H9 (cell line): ENCODE results near the gene HUS1B. TPM values are rescaled to one million over a fixed set of nuclear protein-coding genes. Genes with fewer than 3 reads are reported as not detected.
A peak's percentile ranks its signal among the peaks of the same experiment; 100 is the strongest.

Experiments
- DNase-seq: peaks from one replicate; pipeline ENCODE4 v3.0.0-alpha.2; 2017
- H2AFZ ChIP-seq: one replicate; pipeline ENCODE4 v1.6.1; 2013; ENCODE audit warnings: mild to moderate bottlenecking, low read length, control low read depth, moderate library complexity
- H2AK5ac ChIP-seq: 2 replicates; pipeline ENCODE4 v1.6.1; 2013; ENCODE audit warnings: low read length, control low read depth, mixed read lengths; ENCODE audit not compliant: insufficient read length
- H2BK120ac ChIP-seq: one replicate; pipeline ENCODE4 v1.6.1; 2013; ENCODE audit warnings: low read depth, mild to moderate bottlenecking, low read length, control low read depth, inconsistent platforms; ENCODE audit not compliant: poor library complexity, severe bottlenecking
- H2BK12ac ChIP-seq: 2 replicates; pipeline ENCODE4 v1.6.1; 2013; ENCODE audit warnings: low read length, control low read depth, mixed read lengths, low read depth; ENCODE audit not compliant: insufficient read length
- H2BK15ac ChIP-seq: 2 replicates; pipeline ENCODE4 v1.6.1; 2013; ENCODE audit warnings: low read depth, low read length, control low read depth
- H2BK20ac ChIP-seq: one replicate; pipeline ENCODE4 v1.6.1; 2013; ENCODE audit warnings: low read depth, mild to moderate bottlenecking, low read length, control low read depth, inconsistent platforms; ENCODE audit not compliant: poor library complexity, severe bottlenecking
- H2BK5ac ChIP-seq: 2 replicates; pipeline ENCODE4 v1.6.1; 2013; ENCODE audit warnings: low read length, control low read depth, mixed read lengths; ENCODE audit not compliant: insufficient read length
- H3K14ac ChIP-seq: 2 replicates; pipeline ENCODE4 v1.6.1; 2013; ENCODE audit warnings: low read length, control low read depth; ENCODE audit not compliant: insufficient read depth
- H3K18ac ChIP-seq: 2 replicates; pipeline ENCODE4 v1.6.1; 2013; ENCODE audit warnings: low read depth, mild to moderate bottlenecking, mixed read lengths, low read length, control low read depth; ENCODE audit not compliant: insufficient read length
- H3K23ac ChIP-seq: 2 replicates; pipeline ENCODE4 v1.6.1; 2013; ENCODE audit warnings: low read length, control low read depth, mixed read lengths, low read depth; ENCODE audit not compliant: insufficient read length
- H3K23me2 ChIP-seq: 2 replicates; pipeline ENCODE4 v1.6.1; 2013; ENCODE audit warnings: low read depth, mild to moderate bottlenecking, mixed read lengths, low read length, control low read depth; ENCODE audit not compliant: insufficient read length, poor library complexity, severe bottlenecking
- H3K27ac ChIP-seq: 2 replicates; pipeline ENCODE4 v1.5.1; 2013; ENCODE audit warnings: low read length, control low read depth, mixed read lengths, low read depth; ENCODE audit not compliant: insufficient read length
- H3K27me3 ChIP-seq: 2 replicates; pipeline ENCODE4 v1.6.1; 2013; ENCODE audit warnings: low read length, control low read depth, inconsistent platforms; ENCODE audit not compliant: insufficient read depth
- H3K4ac ChIP-seq: 2 replicates; pipeline ENCODE4 v1.6.1; 2013; ENCODE audit warnings: low read depth, mild to moderate bottlenecking, control low read depth, inconsistent platforms, low read length, moderate library complexity
- H3K4me1 ChIP-seq: 2 replicates; pipeline ENCODE4 v1.6.1; 2013; ENCODE audit warnings: low read length, control low read depth, inconsistent platforms; ENCODE audit not compliant: insufficient read depth
- H3K4me2 ChIP-seq: 2 replicates; pipeline ENCODE4 v1.6.1; 2013; ENCODE audit warnings: low read length, control low read depth, mixed read lengths; ENCODE audit not compliant: insufficient read length, insufficient read depth
- H3K56ac ChIP-seq: 2 replicates; pipeline ENCODE4 v1.6.1; 2013; ENCODE audit warnings: low read depth, mild to moderate bottlenecking, mixed read lengths, low read length, control low read depth; ENCODE audit not compliant: insufficient read length
- H3K79me1 ChIP-seq: 2 replicates; pipeline ENCODE4 v1.6.1; 2013; ENCODE audit warnings: low read depth, mild to moderate bottlenecking, moderate library complexity, low read length, control low read depth, inconsistent platforms; ENCODE audit not compliant: insufficient read depth, poor library complexity, severe bottlenecking
- H3K79me2 ChIP-seq: 2 replicates; pipeline ENCODE4 v1.6.1; 2013; ENCODE audit warnings: low read length, control low read depth, inconsistent platforms; ENCODE audit not compliant: insufficient read depth
- H3K9ac ChIP-seq: 2 replicates; pipeline ENCODE4 v1.6.1; 2013; ENCODE audit warnings: low read length, control low read depth, mixed read lengths; ENCODE audit not compliant: insufficient read length; ENCODE audit errors: extremely low read depth
- H3K9me3 ChIP-seq: one replicate; pipeline ENCODE4 v1.6.1; 2013; ENCODE audit warnings: low read depth, low read length, inconsistent platforms; ENCODE audit not compliant: control insufficient read depth
- H3T11ph ChIP-seq: one replicate; pipeline ENCODE4 v1.6.1; 2013; ENCODE audit warnings: mild to moderate bottlenecking, low read length, control low read depth, inconsistent platforms
- H4K20me1 ChIP-seq: one replicate; pipeline ENCODE4 v1.6.1; 2013; ENCODE audit not compliant: control insufficient read depth, insufficient read length, insufficient read depth
- H4K5ac ChIP-seq: 2 replicates; pipeline ENCODE4 v1.6.1; 2013; ENCODE audit warnings: low read depth, mild to moderate bottlenecking, mixed read lengths, low read length, control low read depth; ENCODE audit not compliant: insufficient read length
- H4K8ac ChIP-seq: replicated peaks from 2 replicates; pipeline ENCODE4 v1.6.1; 2013; ENCODE audit warnings: low read length, control low read depth, mixed read lengths, low read depth; ENCODE audit not compliant: insufficient read length
- H4K91ac ChIP-seq: 2 replicates; pipeline ENCODE4 v1.6.1; 2013; ENCODE audit warnings: low read depth, mild to moderate bottlenecking, moderate library complexity, mixed read lengths, low read length, control low read depth; ENCODE audit not compliant: insufficient read length
- H3K27ac Mint-ChIP-seq, 3 experiments: 2 replicates in 2 of 3; 3 replicates in 1 of 3; pipeline ENCODE4 v1.8.0; 2020 to 2021; ENCODE audit warnings: mixed read lengths in 3 of 3, mild to moderate bottlenecking in 1 of 3, moderate library complexity in 1 of 3
- H3K27me3 Mint-ChIP-seq: 2 replicates; pipeline ENCODE4 v1.8.0; 2021; ENCODE audit warnings: low read depth, mild to moderate bottlenecking, moderate library complexity, mixed read lengths
- H3K36me3 Mint-ChIP-seq, 3 experiments: 2 replicates in 2 of 3; 3 replicates in 1 of 3; pipeline ENCODE4 v1.8.0; 2020 to 2021; ENCODE audit warnings: low read depth in 3 of 3, mixed read lengths in 3 of 3; ENCODE audit not compliant: insufficient read depth in 1 of 3
- H3K4me1 Mint-ChIP-seq, 2 experiments: 2 replicates each; pipeline ENCODE4 v1.8.0; 2020; ENCODE audit warnings: mixed read lengths in 2 of 2
- H3K4me3 Mint-ChIP-seq, 2 experiments: 2 replicates in 1 of 2; 3 replicates in 1 of 2; pipeline ENCODE4 v1.8.0; 2020 to 2021; ENCODE audit warnings: mild to moderate bottlenecking in 2 of 2, mixed read lengths in 2 of 2, moderate library complexity in 1 of 2
- H3K9me3 Mint-ChIP-seq, 2 experiments: 2 replicates in 1 of 2; 3 replicates in 1 of 2; pipeline ENCODE4 v1.8.0; 2020; ENCODE audit warnings: mild to moderate bottlenecking in 2 of 2, mixed read lengths in 2 of 2, moderate library complexity in 1 of 2
- WGBS: extraction: QIAGEN DNeasy Blood & Tissue Kit; methylation state at CpG from one replicate; pipeline ENCODE4 v1.1.7; 2013; ENCODE audit warnings: missing lambda C conversion rate, low lambda C conversion rate, mixed read lengths; ENCODE audit not compliant: insufficient read length; ENCODE audit errors: extremely low coverage; 5-methylcytosine and 5-hydroxymethylcytosine counted together
- total RNA-seq: library from RNA; stranded (reverse); gene quantifications from 2 replicates; pipeline ENCODE4 v1.2.1, GENCODE V29; 2021
- TF ChIP-seq, protein P1 (sequence below): fragments of 200-600 bp; sonication (generic); conservative IDR thresholded peaks from 3 replicates; pipeline ENCODE4 v1.8.0; 2021; ENCODE audit warnings: antibody characterized with exemption, mild to moderate bottlenecking

The HUS1B gene
- total RNA-seq, 1 experiment from 2014 or later: 0.96 TPM

GRCh38 chr6:678520-678919 lies 21.6 kb upstream of the HUS1B start:
- H3K4me1 ChIP-seq: peaks cover 21% of the 10 kb centered on the region

More at GRCh38 chr6:678520-678919, 21.6 kb upstream of the HUS1B start:
- no peak overlapping the region for H2BK15ac ChIP-seq
- Mint-ChIP-seq H3K4me3 (no peak overlapping the region), H3K9me3 (peaks cover 7 to 13% of the 10 kb centered on the region in 2 experiments; a peak in 4 of 5 replicates), H3K27me3 (no peaks in the 10 kb centered on the region), H3K4me1 (peaks cover 61 to 66% of the 10 kb centered on the region in 2 experiments), H3K36me3 (peaks cover 11 to 15% (median 14%) of the 10 kb centered on the region in 3 experiments), H3K27ac (peak overlapping the region in 1 of 3 experiments; percentile 87; a peak in 2 of 7 replicates)
- no peak overlapping the region for H3K4ac ChIP-seq
- no peak overlapping the region for H3K27ac ChIP-seq
- H2AK5ac ChIP-seq: no peak overlapping the region
- no peak overlapping the region for H4K5ac ChIP-seq
- H2BK20ac ChIP-seq: no peak overlapping the region
- no peak overlapping the region for H4K8ac ChIP-seq
- no peak overlapping the region for H4K91ac ChIP-seq
- H3K27me3 ChIP-seq: no peaks in the 10 kb centered on the region
- H2AFZ ChIP-seq: no peak overlapping the region
- peaks cover 13% of the 10 kb centered on the region; the same call in 1 of the 2 replicates for H3K79me2 ChIP-seq
- no peak overlapping the region for H3K14ac ChIP-seq
- H3K9me3 ChIP-seq: no peaks in the 10 kb centered on the region
- H3K79me1 ChIP-seq: peaks cover 3% of the 10 kb centered on the region
- H4K20me1 ChIP-seq: no peaks in the 10 kb centered on the region
- H3K23me2 ChIP-seq: peaks cover 1% of the 10 kb centered on the region
- H3T11ph ChIP-seq: no peak overlapping the region
- H3K18ac ChIP-seq: no peak overlapping the region
- no peak for DNase-seq
- no peak overlapping the region for H3K9ac ChIP-seq
- no peak overlapping the region for H3K56ac ChIP-seq
- H2BK12ac ChIP-seq: no peak overlapping the region
- WGBS: no CpG with 5 or more reads among the region's 3 CpGs
- H3K4me2 ChIP-seq: no peak overlapping the region
- H3K23ac ChIP-seq: no peak overlapping the region
- TF ChIP-seq, protein P1, sequence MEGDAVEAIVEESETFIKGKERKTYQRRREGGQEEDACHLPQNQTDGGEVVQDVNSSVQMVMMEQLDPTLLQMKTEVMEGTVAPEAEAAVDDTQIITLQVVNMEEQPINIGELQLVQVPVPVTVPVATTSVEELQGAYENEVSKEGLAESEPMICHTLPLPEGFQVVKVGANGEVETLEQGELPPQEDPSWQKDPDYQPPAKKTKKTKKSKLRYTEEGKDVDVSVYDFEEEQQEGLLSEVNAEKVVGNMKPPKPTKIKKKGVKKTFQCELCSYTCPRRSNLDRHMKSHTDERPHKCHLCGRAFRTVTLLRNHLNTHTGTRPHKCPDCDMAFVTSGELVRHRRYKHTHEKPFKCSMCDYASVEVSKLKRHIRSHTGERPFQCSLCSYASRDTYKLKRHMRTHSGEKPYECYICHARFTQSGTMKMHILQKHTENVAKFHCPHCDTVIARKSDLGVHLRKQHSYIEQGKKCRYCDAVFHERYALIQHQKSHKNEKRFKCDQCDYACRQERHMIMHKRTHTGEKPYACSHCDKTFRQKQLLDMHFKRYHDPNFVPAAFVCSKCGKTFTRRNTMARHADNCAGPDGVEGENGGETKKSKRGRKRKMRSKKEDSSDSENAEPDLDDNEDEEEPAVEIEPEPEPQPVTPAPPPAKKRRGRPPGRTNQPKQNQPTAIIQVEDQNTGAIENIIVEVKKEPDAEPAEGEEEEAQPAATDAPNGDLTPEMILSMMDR: no peak
- H2BK5ac ChIP-seq: no peak overlapping the region
- H2BK120ac ChIP-seq: no peak overlapping the region
